Astrocyte (in vitro differentiated cells and primary cell): Measurements from ENCODE around the gene ATRNL1. TPM values are rescaled to one million over a fixed set of nuclear protein-coding genes. Genes with fewer than 3 reads are reported as not detected.

Experiments used
- DNase-seq: peaks from one replicate; pipeline ENCODE4 v3.0.0-alpha.2; 2010; ENCODE audit warnings: low read depth
- FAIRE-seq: peaks from 2 replicates; lab custom pipeline; 2011; peaks lifted over from hg19 to GRCh38; lab: Jason Lieb, UNC
- H2AFZ ChIP-seq: 2 replicates; pipeline ENCODE4 v1.6.0; 2012; ENCODE audit warnings: low read depth, low read length, inconsistent platforms
- H3K27ac ChIP-seq: 2 replicates; pipeline ENCODE4 v1.5.1; 2011; ENCODE audit warnings: low read depth, low read length, inconsistent platforms
- H3K27me3 ChIP-seq: 2 replicates; pipeline ENCODE4 v1.6.0; 2011; ENCODE audit warnings: low read length, inconsistent platforms; ENCODE audit not compliant: insufficient read depth
- H3K36me3 ChIP-seq: 2 replicates; pipeline ENCODE4 v1.5.1; 2011; ENCODE audit warnings: low read length, inconsistent platforms; ENCODE audit not compliant: insufficient read depth
- H3K4me1 ChIP-seq: 2 replicates; pipeline ENCODE4 v1.5.1; 2011; ENCODE audit warnings: low read length, inconsistent platforms; ENCODE audit not compliant: insufficient read depth
- H3K4me2 ChIP-seq: 2 replicates; pipeline ENCODE4 v1.6.0; 2012; ENCODE audit warnings: low read length, inconsistent platforms
- H3K4me3 ChIP-seq: 2 replicates; pipeline ENCODE4 v1.5.1; 2011; ENCODE audit warnings: low read depth, mild to moderate bottlenecking, low read length, inconsistent platforms; ENCODE audit not compliant: insufficient read depth
- H3K79me2 ChIP-seq: 2 replicates; pipeline ENCODE4 v1.6.0; 2012; ENCODE audit warnings: mild to moderate bottlenecking, low read length, inconsistent platforms; ENCODE audit not compliant: insufficient read depth
- H3K9ac ChIP-seq: 2 replicates; pipeline ENCODE4 v1.6.0; 2012; ENCODE audit warnings: mild to moderate bottlenecking, low read length, inconsistent platforms
- H3K9me3 ChIP-seq: 2 replicates; pipeline ENCODE4 v1.5.1; 2012; ENCODE audit warnings: low read depth, mild to moderate bottlenecking, low read length, inconsistent platforms; ENCODE audit not compliant: insufficient read depth
- H4K20me1 ChIP-seq: 2 replicates; pipeline ENCODE4 v1.6.0; 2012; ENCODE audit warnings: low read length, inconsistent platforms; ENCODE audit not compliant: insufficient read depth
- H3K27ac Mint-ChIP-seq: one replicate; pipeline ENCODE4 v1.8.0; 2021; ENCODE audit warnings: mild to moderate bottlenecking, mixed read lengths; ENCODE audit not compliant: unreplicated experiment
- H3K27me3 Mint-ChIP-seq: one replicate; pipeline ENCODE4 v1.8.0; 2021; ENCODE audit warnings: low read depth, mixed read lengths; ENCODE audit not compliant: unreplicated experiment
- H3K36me3 Mint-ChIP-seq: one replicate; pipeline ENCODE4 v1.8.0; 2021; ENCODE audit warnings: low read depth, mixed read lengths; ENCODE audit not compliant: unreplicated experiment
- H3K4me1 Mint-ChIP-seq: one replicate; pipeline ENCODE4 v1.8.0; 2021; ENCODE audit warnings: low read depth, mixed read lengths; ENCODE audit not compliant: unreplicated experiment
- H3K4me3 Mint-ChIP-seq: one replicate; pipeline ENCODE4 v1.8.0; 2021; ENCODE audit warnings: mild to moderate bottlenecking, moderate library complexity, mixed read lengths; ENCODE audit not compliant: unreplicated experiment
- H3K9me3 Mint-ChIP-seq: one replicate; pipeline ENCODE4 v1.8.0; 2021; ENCODE audit warnings: mild to moderate bottlenecking, mixed read lengths; ENCODE audit not compliant: unreplicated experiment
- EZH2 ChIP-seq: IDR thresholded peaks from 2 replicates; pipeline ENCODE4 v1.6.1; 2012; ENCODE audit warnings: mild to moderate bottlenecking, low read length, inconsistent platforms; ENCODE audit not compliant: insufficient read depth
- total RNA-seq: library from RNA; stranded (reverse); gene quantifications from 2 replicates; pipeline ENCODE4 v1.2.1, GENCODE V29; 2021
- TF ChIP-seq, protein P1 (sequence below): IDR thresholded peaks from 2 replicates; pipeline ENCODE4 v1.5.1; 2011; ENCODE audit warnings: low read depth, mild to moderate bottlenecking, inconsistent platforms, low read length, moderate library complexity; ENCODE audit not compliant: insufficient read depth

Gene ATRNL1
- total RNA-seq, 1 donor from 2014 or later, result 17.5 TPM

DNA sequence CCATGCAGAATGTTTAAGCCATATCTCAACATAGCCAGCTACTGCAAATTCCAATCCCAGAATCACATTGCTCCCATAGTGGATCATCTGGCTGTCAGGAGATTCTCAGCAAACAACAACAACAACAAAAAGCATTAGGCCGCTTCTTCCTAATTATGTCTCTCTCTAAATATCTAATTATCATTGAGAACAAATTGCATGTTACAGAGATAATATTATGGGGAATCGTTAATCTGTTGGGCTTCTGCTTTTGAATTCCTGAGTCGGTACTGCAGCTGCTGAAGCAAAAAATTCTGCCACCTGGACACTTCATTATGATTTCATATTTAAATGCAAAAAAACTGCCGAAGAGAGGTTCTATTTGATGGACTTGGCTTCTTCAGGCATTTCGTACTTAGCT lies 791.2 kb downstream of the ATRNL1 start:
- Histone ChIP-seq H3K9ac (no peak overlapping the region), H3K4me2 (no peak overlapping the region), H3K36me3 (no peaks in the 10 kb centered on the region), H3K79me2 (no peaks in the 10 kb centered on the region), H3K4me3 (no peak overlapping the region), H3K4me1 (no peaks in the 10 kb centered on the region), H3K27me3 (no peaks in the 10 kb centered on the region), H4K20me1 (no peaks in the 10 kb centered on the region), H3K9me3 (no peaks in the 10 kb centered on the region), H3K27ac (no peak overlapping the region), H2AFZ (no peak overlapping the region)
- no peak for DNase-seq
- H3K27ac Mint-ChIP-seq, result no peak overlapping the region
- no peak for FAIRE-seq
- no peak overlapping the region for H3K4me3 Mint-ChIP-seq
- TF ChIP-seq, protein P1, sequence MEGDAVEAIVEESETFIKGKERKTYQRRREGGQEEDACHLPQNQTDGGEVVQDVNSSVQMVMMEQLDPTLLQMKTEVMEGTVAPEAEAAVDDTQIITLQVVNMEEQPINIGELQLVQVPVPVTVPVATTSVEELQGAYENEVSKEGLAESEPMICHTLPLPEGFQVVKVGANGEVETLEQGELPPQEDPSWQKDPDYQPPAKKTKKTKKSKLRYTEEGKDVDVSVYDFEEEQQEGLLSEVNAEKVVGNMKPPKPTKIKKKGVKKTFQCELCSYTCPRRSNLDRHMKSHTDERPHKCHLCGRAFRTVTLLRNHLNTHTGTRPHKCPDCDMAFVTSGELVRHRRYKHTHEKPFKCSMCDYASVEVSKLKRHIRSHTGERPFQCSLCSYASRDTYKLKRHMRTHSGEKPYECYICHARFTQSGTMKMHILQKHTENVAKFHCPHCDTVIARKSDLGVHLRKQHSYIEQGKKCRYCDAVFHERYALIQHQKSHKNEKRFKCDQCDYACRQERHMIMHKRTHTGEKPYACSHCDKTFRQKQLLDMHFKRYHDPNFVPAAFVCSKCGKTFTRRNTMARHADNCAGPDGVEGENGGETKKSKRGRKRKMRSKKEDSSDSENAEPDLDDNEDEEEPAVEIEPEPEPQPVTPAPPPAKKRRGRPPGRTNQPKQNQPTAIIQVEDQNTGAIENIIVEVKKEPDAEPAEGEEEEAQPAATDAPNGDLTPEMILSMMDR, result no peak
- no peak for TF ChIP-seq EZH2
- no peaks in the 10 kb centered on the region for H3K9me3 Mint-ChIP-seq
- H3K36me3 Mint-ChIP-seq, result no peaks in the 10 kb centered on the region
- no peaks in the 10 kb centered on the region for H3K4me1 Mint-ChIP-seq
- peaks cover 8% of the 10 kb centered on the region for H3K27me3 Mint-ChIP-seq

DNA sequence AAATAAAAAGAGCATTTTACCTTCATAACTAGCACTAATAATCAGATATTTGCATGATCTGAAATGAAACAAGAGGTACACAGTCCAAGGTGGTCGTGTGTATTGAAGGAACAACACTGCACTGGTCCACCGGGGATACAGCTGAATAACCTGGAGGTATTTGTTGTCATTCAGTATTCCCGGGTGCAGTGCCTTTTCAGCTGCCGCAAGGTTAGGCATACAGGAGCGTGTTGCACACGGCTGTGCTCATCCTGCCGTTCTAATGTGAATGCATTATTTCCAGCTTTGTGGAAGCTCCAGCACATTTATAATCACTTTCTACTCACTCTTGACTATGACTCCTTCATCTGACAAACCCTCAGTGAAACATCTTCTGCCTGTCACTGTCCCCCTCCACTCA lies 802.0 kb downstream of the ATRNL1 start:
- Histone ChIP-seq H4K20me1 (no peaks in the 10 kb centered on the region), H3K9me3 (no peaks in the 10 kb centered on the region), H3K27me3 (no peaks in the 10 kb centered on the region), H3K9ac (no peak overlapping the region), H3K79me2 (no peaks in the 10 kb centered on the region), H3K4me3 (no peak overlapping the region), H3K36me3 (no peaks in the 10 kb centered on the region), H3K27ac (no peak overlapping the region), H3K4me2 (no peak overlapping the region), H2AFZ (no peak overlapping the region), H3K4me1 (no peaks in the 10 kb centered on the region)
- Mint-ChIP-seq H3K4me1 (no peaks in the 10 kb centered on the region), H3K27ac (no peak overlapping the region), H3K4me3 (no peak overlapping the region), H3K27me3 (no peaks in the 10 kb centered on the region), H3K36me3 (no peaks in the 10 kb centered on the region), H3K9me3 (no peaks in the 10 kb centered on the region)
- FAIRE-seq, result no peak
- TF ChIP-seq, protein P1, result no peak
- no peak for TF ChIP-seq EZH2
- DNase-seq, result no peak

DNA sequence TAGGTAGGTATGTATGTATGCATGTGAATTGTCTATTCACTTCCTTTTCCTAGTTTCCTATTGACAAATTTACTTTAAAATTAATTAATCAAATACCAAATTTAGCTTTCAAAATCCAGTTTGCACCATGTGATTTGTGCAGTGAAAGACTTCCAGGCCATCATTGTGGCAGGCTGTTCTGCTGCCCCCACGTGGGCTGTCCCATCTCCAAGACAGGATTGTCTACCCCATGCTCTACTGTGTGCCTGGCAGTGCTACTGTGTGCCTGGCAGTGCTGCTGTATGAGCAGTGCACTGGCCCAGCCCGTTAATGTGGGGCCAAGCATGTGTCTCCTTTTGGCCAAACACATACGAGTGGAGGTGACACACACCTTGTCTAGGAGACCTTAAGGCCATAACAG lies 805.1 kb downstream of the ATRNL1 start:
- Histone ChIP-seq H4K20me1 (no peaks in the 10 kb centered on the region), H3K4me3 (no peak overlapping the region), H3K36me3 (no peaks in the 10 kb centered on the region), H3K4me2 (no peak overlapping the region), H3K79me2 (no peaks in the 10 kb centered on the region), H2AFZ (no peak overlapping the region), H3K27ac (no peak overlapping the region), H3K4me1 (no peaks in the 10 kb centered on the region), H3K9ac (no peak overlapping the region), H3K27me3 (no peaks in the 10 kb centered on the region), H3K9me3 (no peaks in the 10 kb centered on the region)
- no peaks in the 10 kb centered on the region for H3K36me3 Mint-ChIP-seq
- no peak overlapping the region for H3K4me3 Mint-ChIP-seq
- H3K4me1 Mint-ChIP-seq, result peaks cover 4% of the 10 kb centered on the region
- no peaks in the 10 kb centered on the region for H3K27me3 Mint-ChIP-seq
- FAIRE-seq (no peak), DNase-seq (no peak)
- no peak for TF ChIP-seq EZH2
- TF ChIP-seq, protein P1, result no peak
- H3K27ac Mint-ChIP-seq, result no peak overlapping the region
- no peaks in the 10 kb centered on the region for H3K9me3 Mint-ChIP-seq
